NCI-H526 treated with DMSO at 0.1 percent for 48 hours (cell line): ENCODE data around the gene RLIM.

ENCODE experiments used
- DNase-seq: peaks from one replicate; lab custom pipeline; 2025; lab: John Stamatoyannopoulos, UW

RLIM gene

DNA sequence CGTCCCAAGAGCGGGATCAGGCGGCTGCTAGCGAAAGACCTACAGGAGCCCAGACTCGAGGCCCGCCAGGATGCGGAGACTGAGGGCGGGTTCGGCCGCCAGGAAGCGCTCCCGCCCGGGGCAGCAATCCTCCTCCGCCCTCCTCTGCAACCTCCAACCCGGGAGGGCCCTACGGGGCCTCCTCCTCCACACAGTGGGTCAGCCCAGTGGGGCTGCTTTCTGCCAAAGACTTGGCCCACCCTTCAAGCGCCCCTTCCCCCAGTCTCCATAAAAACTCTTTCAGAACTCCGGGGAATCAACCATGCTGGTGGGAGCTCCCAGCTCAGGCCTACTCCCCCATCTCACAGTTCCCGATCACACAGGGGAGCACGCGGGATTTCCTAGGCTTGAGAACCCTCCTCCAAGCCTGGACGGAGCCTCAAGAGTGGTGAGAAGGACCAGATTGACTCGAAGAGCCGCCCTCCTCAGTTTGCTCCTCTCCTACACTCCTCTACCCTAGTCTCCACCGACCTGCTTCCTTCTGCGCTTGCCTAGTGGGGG is 77.5 kb downstream of the RLIM start:
- no peak for DNase-seq

DNA sequence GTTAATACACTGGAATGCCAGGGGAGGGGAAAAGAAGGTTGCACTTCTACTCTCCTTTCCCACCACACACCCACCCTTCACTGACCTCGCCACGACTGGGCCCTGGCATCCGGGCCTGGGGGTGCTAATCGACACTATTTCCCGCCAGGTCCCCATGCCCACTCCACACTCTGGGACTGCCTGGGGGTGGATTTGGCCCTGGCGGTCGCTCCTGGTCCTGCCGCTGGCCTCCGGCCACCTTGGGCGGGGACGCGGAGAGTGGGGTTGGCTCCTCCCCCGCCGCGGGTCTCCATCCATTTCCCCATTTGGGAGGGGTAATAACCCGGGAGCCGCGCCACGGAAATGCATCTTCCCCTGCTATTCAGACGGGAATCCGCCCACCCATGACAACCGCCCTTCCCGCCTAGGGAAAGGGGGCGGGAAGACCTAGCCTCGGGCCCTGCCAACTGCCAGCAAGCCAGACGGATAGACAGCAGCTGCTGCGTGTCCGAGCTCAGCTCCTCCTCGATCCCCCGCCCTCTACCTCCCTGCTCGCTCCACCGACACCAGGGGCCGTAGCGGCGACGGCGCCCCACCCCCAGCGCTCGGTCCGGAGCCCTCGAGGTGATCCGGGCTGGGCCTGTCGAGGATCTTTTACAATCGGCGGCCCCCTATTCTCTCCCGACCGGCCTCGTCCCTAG is 78.1 kb downstream of the RLIM start:
- peak; percentile 50 for DNase-seq

DNA sequence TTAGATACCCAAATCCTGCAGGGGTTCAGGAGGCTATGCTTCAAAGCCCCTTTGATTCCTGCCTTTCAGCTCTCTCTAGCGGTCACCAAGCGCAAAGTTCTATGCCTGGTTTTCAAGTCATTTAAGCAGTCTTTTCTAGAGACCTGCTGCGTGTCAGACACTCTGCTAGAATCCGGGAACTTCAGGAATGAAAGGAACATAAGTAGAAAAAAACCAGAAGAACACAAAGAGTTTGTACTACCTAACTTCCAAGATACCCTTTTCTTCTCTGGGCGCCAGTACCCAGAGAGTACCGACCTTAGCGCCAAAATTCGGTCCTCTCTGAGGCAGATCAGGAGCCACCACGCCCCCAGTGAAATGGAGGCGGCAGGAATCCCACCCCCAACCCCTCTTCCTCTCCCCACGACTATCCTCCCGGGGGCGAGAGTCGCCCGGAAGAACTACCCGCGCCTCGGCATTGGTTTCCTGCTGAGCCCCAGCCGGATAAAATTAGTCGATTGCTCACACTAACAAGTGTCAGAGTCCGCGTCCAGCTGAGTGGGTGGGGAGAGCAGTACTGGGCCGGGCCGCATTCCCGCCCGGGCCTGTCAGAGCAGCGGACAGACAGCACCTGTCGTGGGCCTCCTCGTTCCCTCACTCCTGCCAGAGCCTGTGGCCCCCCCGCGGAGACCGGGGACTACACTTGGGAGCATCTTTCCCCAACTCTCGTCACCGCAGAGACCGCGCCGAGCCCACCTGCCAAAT is 78.8 kb downstream of the RLIM start:
- DNase-seq: peak; percentile 45
